OCI-LY1 (cell line): ENCODE results near the gene BLNK.

Source experiments
- H2AFZ ChIP-seq: fragments of 200-600 bp; sonication (generic), shearing (Covaris generic); 2 replicates; pipeline ENCODE4 v1.6.0; 2014; ENCODE audit warnings: antibody characterized with exemption, mild to moderate bottlenecking, low read length
- H3F3A ChIP-seq: fragments of 200-600 bp; sonication (generic), shearing (Covaris generic); 2 replicates; pipeline ENCODE4 v1.6.0; 2014; ENCODE audit warnings: mild to moderate bottlenecking, antibody characterized with exemption, low read length, moderate library complexity; ENCODE audit not compliant: insufficient read depth
- H3K27ac ChIP-seq: fragments of 200-600 bp; sonication (generic); 2 replicates; pipeline ENCODE4 v1.5.1; 2014; ENCODE audit warnings: low read length, mixed run types, mild to moderate bottlenecking, low read depth; ENCODE audit not compliant: poor library complexity, severe bottlenecking
- H3K27me3 ChIP-seq: fragments of 200-600 bp; sonication (generic); 2 replicates; pipeline ENCODE4 v1.6.0; 2014; ENCODE audit warnings: antibody characterized with exemption, mild to moderate bottlenecking, low read length, moderate library complexity; ENCODE audit not compliant: insufficient read depth
- H3K36me3 ChIP-seq: fragments of 200-600 bp; sonication (generic); 2 replicates; pipeline ENCODE4 v1.6.1; 2014; ENCODE audit warnings: mild to moderate bottlenecking, antibody characterized with exemption, low read length, moderate library complexity, mixed read lengths; ENCODE audit not compliant: insufficient read depth
- H3K4me1 ChIP-seq: fragments of 200-600 bp; sonication (generic); 2 replicates; pipeline ENCODE4 v1.5.1; 2014; ENCODE audit warnings: mild to moderate bottlenecking, low read length, moderate library complexity; ENCODE audit not compliant: insufficient read depth, severe bottlenecking
- H3K4me2 ChIP-seq: fragments of 200-600 bp; sonication (generic), shearing (Covaris generic); 2 replicates; pipeline ENCODE4 v1.6.1; 2014; ENCODE audit warnings: low read length
- H3K4me3 ChIP-seq: fragments of 200-600 bp; sonication (generic); 2 replicates; pipeline ENCODE4 v1.5.1; 2014; ENCODE audit warnings: low read length, low read depth, mild to moderate bottlenecking, mixed read lengths; ENCODE audit not compliant: poor library complexity, severe bottlenecking
- H3K79me2 ChIP-seq: fragments of 200-600 bp; shearing (Covaris generic); 2 replicates; pipeline ENCODE4 v1.6.1; 2016; ENCODE audit warnings: mixed run types, low read length, mixed read lengths; ENCODE audit not compliant: insufficient read depth
- H3K9ac ChIP-seq: fragments of 200-600 bp; sonication (generic), shearing (Covaris generic); 2 replicates; pipeline ENCODE4 v1.6.1; 2014; ENCODE audit warnings: mild to moderate bottlenecking, low read length, mixed read lengths
- H3K9me2 ChIP-seq: fragments of 200-600 bp; sonication (generic), shearing (Covaris generic); 2 replicates; pipeline ENCODE4 v1.6.1; 2014; ENCODE audit warnings: low read depth, mild to moderate bottlenecking, low read length, mixed read lengths
- H3K9me3 ChIP-seq: fragments of 200-600 bp; shearing (Covaris generic); 2 replicates; pipeline ENCODE4 v1.6.1; 2014; ENCODE audit warnings: low read length, mixed read lengths
- H4K20me1 ChIP-seq: fragments of 200-600 bp; sonication (generic), shearing (Covaris generic); 2 replicates; pipeline ENCODE4 v1.6.0; 2016; ENCODE audit warnings: mild to moderate bottlenecking, low read length; ENCODE audit not compliant: insufficient read depth
- EZH2 ChIP-seq: fragments of 200-600 bp; sonication (generic), shearing (Covaris generic); IDR thresholded peaks from 2 replicates; pipeline ENCODE4 v1.8.0; 2017; ENCODE audit warnings: borderline replicate concordance, mixed run types, mild to moderate bottlenecking, antibody characterized with exemption, low read length, moderate library complexity, mixed read lengths
- TF ChIP-seq, protein P1 (sequence below): fragments of 200-600 bp; sonication (generic), shearing (Covaris generic); IDR thresholded peaks from 2 replicates; pipeline ENCODE4 v1.5.1; 2017; ENCODE audit warnings: mild to moderate bottlenecking, antibody characterized with exemption, low read length, moderate library complexity, mixed read lengths

The BLNK gene

DNA sequence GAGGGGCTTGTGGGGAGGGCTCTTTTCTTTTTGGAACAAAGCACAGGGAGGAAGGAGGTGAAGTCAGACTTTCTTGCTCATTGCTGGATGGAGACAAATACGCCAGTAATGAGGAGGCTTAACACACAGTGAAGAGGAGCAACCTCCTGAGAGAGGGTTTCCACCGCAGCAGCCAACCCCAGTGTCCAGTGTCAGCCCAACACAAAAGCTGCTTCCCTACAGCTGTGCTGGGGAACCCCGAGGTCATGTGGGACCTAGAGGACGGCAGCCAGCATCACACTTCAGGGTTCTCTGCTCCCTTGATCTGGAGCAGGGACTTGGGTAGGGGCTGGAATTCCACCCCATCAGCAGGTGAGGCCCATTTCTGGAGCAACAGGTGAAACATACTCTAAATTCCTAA lies 7.7 kb downstream of the BLNK start:
- TF ChIP-seq, protein P1, sequence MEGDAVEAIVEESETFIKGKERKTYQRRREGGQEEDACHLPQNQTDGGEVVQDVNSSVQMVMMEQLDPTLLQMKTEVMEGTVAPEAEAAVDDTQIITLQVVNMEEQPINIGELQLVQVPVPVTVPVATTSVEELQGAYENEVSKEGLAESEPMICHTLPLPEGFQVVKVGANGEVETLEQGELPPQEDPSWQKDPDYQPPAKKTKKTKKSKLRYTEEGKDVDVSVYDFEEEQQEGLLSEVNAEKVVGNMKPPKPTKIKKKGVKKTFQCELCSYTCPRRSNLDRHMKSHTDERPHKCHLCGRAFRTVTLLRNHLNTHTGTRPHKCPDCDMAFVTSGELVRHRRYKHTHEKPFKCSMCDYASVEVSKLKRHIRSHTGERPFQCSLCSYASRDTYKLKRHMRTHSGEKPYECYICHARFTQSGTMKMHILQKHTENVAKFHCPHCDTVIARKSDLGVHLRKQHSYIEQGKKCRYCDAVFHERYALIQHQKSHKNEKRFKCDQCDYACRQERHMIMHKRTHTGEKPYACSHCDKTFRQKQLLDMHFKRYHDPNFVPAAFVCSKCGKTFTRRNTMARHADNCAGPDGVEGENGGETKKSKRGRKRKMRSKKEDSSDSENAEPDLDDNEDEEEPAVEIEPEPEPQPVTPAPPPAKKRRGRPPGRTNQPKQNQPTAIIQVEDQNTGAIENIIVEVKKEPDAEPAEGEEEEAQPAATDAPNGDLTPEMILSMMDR = no peak
- no peak for TF ChIP-seq EZH2
- no peaks in the 10 kb centered on the region for H4K20me1 ChIP-seq
- no peaks in the 10 kb centered on the region for H3K9me2 ChIP-seq
- no peaks in the 10 kb centered on the region for H3K27me3 ChIP-seq
- H3K4me2 ChIP-seq = peak overlapping the region; percentile 58
- H3K4me1 ChIP-seq = peaks cover 97% of the 10 kb centered on the region
- H2AFZ ChIP-seq = no peak overlapping the region
- peak overlapping the region; percentile 37 for H3K4me3 ChIP-seq
- peak overlapping the region; percentile 72 for H3K27ac ChIP-seq
- peaks cover 86% of the 10 kb centered on the region for H3K79me2 ChIP-seq
- 0 out of 2 replicates have a peak, but pooled peaks cover 3% of the 10 kb centered on the region for H3F3A ChIP-seq
- H3K36me3 ChIP-seq = peaks cover 70% of the 10 kb centered on the region
- peak overlapping the region; percentile 39; the same call in 1 of the 2 replicates for H3K9ac ChIP-seq
- H3K9me3 ChIP-seq = no peaks in the 10 kb centered on the region

DNA sequence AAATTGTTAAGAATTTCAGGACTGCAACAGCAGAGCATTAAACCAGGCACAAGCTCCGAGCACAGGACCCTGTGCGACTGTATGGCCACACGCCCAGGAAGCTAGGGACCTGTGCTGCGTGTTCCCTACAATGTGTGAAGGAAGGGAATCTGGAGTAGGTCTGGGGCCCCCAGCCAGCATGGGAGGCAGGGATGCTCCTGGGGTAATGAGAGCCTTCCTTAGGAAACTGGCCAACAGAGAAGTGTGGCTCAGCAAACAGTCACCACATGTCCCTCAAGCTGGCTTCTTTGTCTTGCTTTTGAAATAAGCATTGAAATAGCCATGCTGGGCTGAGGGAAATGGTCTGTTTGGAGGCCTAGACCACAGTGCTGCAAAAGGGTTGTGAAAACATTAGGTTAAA lies 8.2 kb downstream of the BLNK start:
- H3K27ac ChIP-seq = peak overlapping the region; percentile 72
- no peak overlapping the region for H2AFZ ChIP-seq
- peaks cover 70% of the 10 kb centered on the region for H3K36me3 ChIP-seq
- peak overlapping the region; percentile 58 for H3K4me2 ChIP-seq
- TF ChIP-seq EZH2 = no peak
- TF ChIP-seq, protein P1 = no peak
- H3K27me3 ChIP-seq = no peaks in the 10 kb centered on the region
- no peaks in the 10 kb centered on the region for H3K9me2 ChIP-seq
- H3F3A ChIP-seq = 0 out of 2 replicates have a peak, but pooled peaks cover 3% of the 10 kb centered on the region
- H3K4me3 ChIP-seq = no peak overlapping the region
- H3K4me1 ChIP-seq = peaks cover 97% of the 10 kb centered on the region
- H4K20me1 ChIP-seq = no peaks in the 10 kb centered on the region
- peaks cover 86% of the 10 kb centered on the region for H3K79me2 ChIP-seq
- no peaks in the 10 kb centered on the region for H3K9me3 ChIP-seq
- H3K9ac ChIP-seq = peak overlapping the region; percentile 39; the same call in 1 of the 2 replicates

DNA sequence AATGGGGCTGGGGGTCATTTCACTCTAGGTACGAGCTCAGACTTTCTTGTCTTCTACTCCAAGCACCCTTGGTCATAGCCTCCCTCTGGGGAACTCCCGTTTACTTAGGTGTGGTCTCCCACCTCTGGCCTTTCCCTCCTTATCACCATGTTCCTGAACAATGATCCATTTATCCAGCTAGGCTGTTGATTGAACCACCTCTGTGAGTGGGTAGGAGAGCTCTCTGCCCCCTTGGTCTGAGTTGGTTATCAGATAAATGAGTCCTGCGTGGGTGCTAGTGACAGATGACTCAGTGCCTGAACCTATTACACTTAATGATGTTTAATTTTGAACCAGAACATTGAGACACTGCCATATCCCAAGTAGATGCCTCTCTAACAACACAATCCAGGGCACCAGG lies 9.4 kb downstream of the BLNK start:
- Histone ChIP-seq H3K4me3 (no peak overlapping the region), H3K9me3 (no peaks in the 10 kb centered on the region), H2AFZ (no peak overlapping the region), H3F3A (0 out of 2 replicates have a peak, but pooled peaks cover 3% of the 10 kb centered on the region), H4K20me1 (no peaks in the 10 kb centered on the region), H3K79me2 (peaks cover 78% of the 10 kb centered on the region), H3K4me1 (peaks cover 91% of the 10 kb centered on the region), H3K9me2 (no peaks in the 10 kb centered on the region), H3K36me3 (peaks cover 67% of the 10 kb centered on the region), H3K27ac (peak overlapping the region; percentile 72), H3K9ac (peak overlapping the region; percentile 10; the same call in 1 of the 2 replicates), H3K27me3 (no peaks in the 10 kb centered on the region), H3K4me2 (peak overlapping the region; percentile 58)
- no peak for TF ChIP-seq EZH2
- TF ChIP-seq, protein P1 = no peak
